MM.1S (cell line): ENCODE data around the gene PLBD2.

ENCODE experiments used
- DNase-seq: peaks from one replicate; pipeline ENCODE4 v3.0.0-alpha.2; 2015
- H2AFZ ChIP-seq: fragments of 300-600 bp; sonication (generic); 2 replicates; pipeline ENCODE4 v1.6.0; 2016; ENCODE audit warnings: antibody characterized with exemption, low read length
- H3F3A ChIP-seq: fragments of 300-600 bp; sonication (generic); 2 replicates; pipeline ENCODE4 v1.6.1; 2016; ENCODE audit warnings: mild to moderate bottlenecking, antibody characterized with exemption, low read length, moderate library complexity, mixed read lengths; ENCODE audit not compliant: insufficient read depth
- H3K27ac ChIP-seq: fragments of 300-600 bp; sonication (generic); 2 replicates; pipeline ENCODE4 v1.5.1; 2016; ENCODE audit warnings: mild to moderate bottlenecking, low read length
- H3K27me3 ChIP-seq: fragments of 300-600 bp; sonication (generic); replicated peaks from 2 replicates; pipeline ENCODE4 v1.6.0; 2016; ENCODE audit warnings: low read length; ENCODE audit not compliant: insufficient read depth
- H3K36me3 ChIP-seq: fragments of 300-600 bp; sonication (generic); replicated peaks from 2 replicates; pipeline ENCODE4 v1.6.1; 2016; ENCODE audit warnings: mild to moderate bottlenecking, low read length, mixed read lengths; ENCODE audit not compliant: insufficient read depth
- H3K4me1 ChIP-seq: fragments of 300-600 bp; sonication (generic); 2 replicates; pipeline ENCODE4 v1.6.1; 2016; ENCODE audit warnings: low read length, mixed read lengths
- H3K4me2 ChIP-seq: fragments of 300-600 bp; sonication (generic); 2 replicates; pipeline ENCODE4 v1.6.0; 2016; ENCODE audit warnings: low read depth, low read length
- H3K4me3 ChIP-seq: fragments of 300-600 bp; sonication (generic); 2 replicates; pipeline ENCODE4 v1.5.1; 2016; ENCODE audit warnings: low read length, mixed read lengths
- H3K79me2 ChIP-seq: fragments of 300-600 bp; sonication (generic); 2 replicates; pipeline ENCODE4 v1.6.1; 2016; ENCODE audit warnings: mixed run types, low read length, mixed read lengths
- H3K9ac ChIP-seq: fragments of 300-600 bp; sonication (generic); 2 replicates; pipeline ENCODE4 v1.6.1; 2016; ENCODE audit warnings: low read length, mixed read lengths
- H3K9me2 ChIP-seq: fragments of 300-600 bp; sonication (generic); replicated peaks from 2 replicates; pipeline ENCODE4 v1.6.1; 2016; ENCODE audit warnings: mild to moderate bottlenecking, low read length, mixed read lengths; ENCODE audit not compliant: insufficient read depth
- H3K9me3 ChIP-seq: fragments of 300-600 bp; sonication (generic); replicated peaks from 2 replicates; pipeline ENCODE4 v1.6.1; 2016; ENCODE audit warnings: mild to moderate bottlenecking, low read length, mixed read lengths; ENCODE audit not compliant: insufficient read depth
- H4K20me1 ChIP-seq: fragments of 300-600 bp; sonication (generic); 2 replicates; pipeline ENCODE4 v1.6.1; 2016; ENCODE audit warnings: mild to moderate bottlenecking, low read length, moderate library complexity, mixed read lengths; ENCODE audit not compliant: insufficient read depth
- CTCF ChIP-seq: fragments of 300-600 bp; sonication (generic); IDR thresholded peaks from 2 replicates; pipeline ENCODE4 v1.5.1; 2016; ENCODE audit warnings: antibody characterized with exemption, low read length, mixed read lengths
- EZH2 ChIP-seq: fragments of 300-600 bp; sonication (generic); optimal IDR thresholded peaks from 2 replicates; pipeline ENCODE3; 2017; ENCODE audit warnings: low read depth, mild to moderate bottlenecking, antibody characterized with exemption, low read length, mixed read lengths
- EZH2phosphoT487 ChIP-seq: fragments of 300-600 bp; sonication (generic); IDR thresholded peaks from 2 replicates; pipeline ENCODE4 v1.6.1; 2018; ENCODE audit warnings: antibody characterized with exemption, low read length

The PLBD2 gene

DNA sequence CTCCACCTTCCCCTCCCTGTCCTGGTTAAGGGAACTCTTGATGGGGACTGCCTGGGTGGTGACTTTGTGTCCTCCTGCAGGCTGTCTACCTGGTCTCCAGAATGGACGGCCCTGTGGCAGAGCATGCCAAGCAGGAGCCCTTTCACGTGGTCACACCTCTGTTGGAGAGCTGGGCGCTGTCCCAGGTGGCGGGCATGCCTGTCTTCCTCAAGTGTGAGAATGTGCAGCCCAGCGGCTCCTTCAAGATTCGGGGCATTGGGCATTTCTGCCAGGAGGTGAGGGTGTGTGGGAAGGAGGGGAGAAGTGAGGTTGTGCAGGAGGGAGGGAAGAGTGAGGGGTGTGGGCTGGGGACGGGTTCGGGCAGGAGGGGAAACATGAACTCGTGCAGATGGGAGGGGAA lies 69.5 kb downstream of the PLBD2 start:
- no peak overlapping the region for H3K4me2 ChIP-seq
- H3K27me3 ChIP-seq, result no peaks in the 10 kb centered on the region
- no peak overlapping the region for H3K27ac ChIP-seq
- no peaks in the 10 kb centered on the region for H3K9me2 ChIP-seq
- H3K9me3 ChIP-seq, result no peaks in the 10 kb centered on the region
- no peaks in the 10 kb centered on the region for H4K20me1 ChIP-seq
- no peak overlapping the region for H2AFZ ChIP-seq
- no peak for DNase-seq
- no peak overlapping the region for H3K4me3 ChIP-seq
- no peaks in the 10 kb centered on the region for H3F3A ChIP-seq
- no peaks in the 10 kb centered on the region; the same call in 1 of the 2 replicates for H3K79me2 ChIP-seq
- H3K9ac ChIP-seq, result no peak overlapping the region
- no peaks in the 10 kb centered on the region for H3K4me1 ChIP-seq
- no peaks in the 10 kb centered on the region for H3K36me3 ChIP-seq
- TF ChIP-seq CTCF (no peak), EZH2phosphoT487 (no peak), EZH2 (no peak)

GRCh38 chr12:113428482-113428881 lies 70.1 kb downstream of the PLBD2 start:
- no peaks in the 10 kb centered on the region for H3K27me3 ChIP-seq

DNA sequence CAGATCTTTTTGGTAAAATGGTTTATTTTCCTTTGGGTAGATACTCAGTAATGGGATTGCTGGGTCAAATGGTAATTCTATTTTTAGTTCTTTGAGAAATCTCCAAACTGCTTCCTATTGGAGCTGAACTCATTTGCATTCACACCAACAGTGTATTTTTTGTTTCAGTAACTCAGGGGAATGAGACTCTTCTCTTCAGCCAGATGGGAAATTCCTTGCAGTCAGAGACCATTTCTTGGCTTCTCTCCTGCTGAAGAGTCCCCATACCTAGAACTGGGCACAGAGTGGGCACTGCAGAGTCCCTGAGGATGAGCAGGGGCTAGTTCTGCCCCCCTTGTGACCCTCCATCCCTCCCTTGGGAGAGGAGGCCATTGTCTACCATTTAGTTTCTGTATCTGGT lies 74.6 kb downstream of the PLBD2 start:
- no peaks in the 10 kb centered on the region for H4K20me1 ChIP-seq
- no peaks in the 10 kb centered on the region for H3K79me2 ChIP-seq
- H3K4me1 ChIP-seq, result no peaks in the 10 kb centered on the region
- no peak overlapping the region for H3K4me3 ChIP-seq
- no peaks in the 10 kb centered on the region for H3K27me3 ChIP-seq
- TF ChIP-seq EZH2phosphoT487, result no peak
- H3K9me3 ChIP-seq, result no peaks in the 10 kb centered on the region
- H3K36me3 ChIP-seq, result no peaks in the 10 kb centered on the region
- no peak overlapping the region for H2AFZ ChIP-seq
- H3K9ac ChIP-seq, result no peak overlapping the region
- H3F3A ChIP-seq, result no peaks in the 10 kb centered on the region
- no peak overlapping the region for H3K4me2 ChIP-seq
- no peaks in the 10 kb centered on the region for H3K9me2 ChIP-seq
- no peak for DNase-seq
- H3K27ac ChIP-seq, result no peak overlapping the region

More at GRCh38 chr12:113428482-113428881, 70.1 kb downstream of the PLBD2 start:
- TF ChIP-seq EZH2, result no peak
- TF ChIP-seq EZH2phosphoT487, result no peak
- TF ChIP-seq CTCF, result no peak
- no peaks in the 10 kb centered on the region for H3F3A ChIP-seq
- no peak overlapping the region for H2AFZ ChIP-seq
- H3K9me3 ChIP-seq, result no peaks in the 10 kb centered on the region
- no peak overlapping the region for H3K27ac ChIP-seq
- no peaks in the 10 kb centered on the region for H3K36me3 ChIP-seq
- H3K79me2 ChIP-seq, result no peaks in the 10 kb centered on the region
- H3K9ac ChIP-seq, result no peak overlapping the region
- H3K9me2 ChIP-seq, result no peaks in the 10 kb centered on the region
- no peaks in the 10 kb centered on the region for H3K4me1 ChIP-seq
- no peaks in the 10 kb centered on the region for H4K20me1 ChIP-seq
- H3K4me2 ChIP-seq, result no peak overlapping the region
- no peak overlapping the region for H3K4me3 ChIP-seq
- no peak for DNase-seq

GRCh38 chr12:113435367-113435766 lies 77.0 kb downstream of the PLBD2 start:
- H3K79me2 ChIP-seq, result no peaks in the 10 kb centered on the region
- no peak overlapping the region for H3K4me2 ChIP-seq
- H3F3A ChIP-seq, result no peaks in the 10 kb centered on the region
- TF ChIP-seq EZH2phosphoT487, result no peak
- TF ChIP-seq EZH2, result no peak
- TF ChIP-seq CTCF, result no peak
- no peaks in the 10 kb centered on the region for H3K36me3 ChIP-seq
- H2AFZ ChIP-seq, result no peak overlapping the region
- no peak overlapping the region for H3K9ac ChIP-seq
- no peak overlapping the region for H3K4me3 ChIP-seq
- no peak for DNase-seq
- no peaks in the 10 kb centered on the region for H3K4me1 ChIP-seq
- no peaks in the 10 kb centered on the region; the same call in 1 of the 2 replicates for H3K27me3 ChIP-seq
- H3K27ac ChIP-seq, result no peak overlapping the region
- H4K20me1 ChIP-seq, result no peaks in the 10 kb centered on the region
- no peaks in the 10 kb centered on the region for H3K9me2 ChIP-seq
- no peaks in the 10 kb centered on the region for H3K9me3 ChIP-seq
